Central memory CD4-positive, alpha-beta T cell (primary cell): ENCODE data around the gene PRSS12.

Source experiments
- DNase-seq: peaks from one replicate; pipeline ENCODE4 v3.0.0; 2022

The PRSS12 gene

GRCh38 chr4:118356731-118357130 is 3.9 kb upstream of the PRSS12 start:
- no peak for DNase-seq

GRCh38 chr4:118356111-118356510 is 3.3 kb upstream of the PRSS12 start:
- DNase-seq: no peak

GRCh38 chr4:118354913-118355312 is 2.1 kb upstream of the PRSS12 start:
- DNase-seq: no peak

GRCh38 chr4:118353534-118354030 is 779 bp upstream of the PRSS12 start:
- DNase-seq: no peak

GRCh38 chr4:118351851-118352827 is 664 bp downstream of the PRSS12 start:
- DNase-seq: no peak

- no peak for DNase-seq
These were observed 1.8 kb downstream of the PRSS12 start for GRCh38 chr4:118350961-118351360.

- no peak for DNase-seq
These were observed 3.9 kb downstream of the PRSS12 start for GRCh38 chr4:118348886-118349285.

- no peak for DNase-seq
These were observed 6.3 kb downstream of the PRSS12 start for GRCh38 chr4:118346495-118346894.

- no peak for DNase-seq
These were observed 7.0 kb downstream of the PRSS12 start for GRCh38 chr4:118345813-118346212.

- no peak for DNase-seq
These were observed 8.0 kb downstream of the PRSS12 start for GRCh38 chr4:118344801-118345200.

- DNase-seq: no peak
These were observed 9.3 kb downstream of the PRSS12 start for GRCh38 chr4:118343501-118343900.

GRCh38 chr4:118340109-118340508 is 12.7 kb downstream of the PRSS12 start:
- no peak for DNase-seq

GRCh38 chr4:118338981-118339765 is 13.6 kb downstream of the PRSS12 start:
- no peak for DNase-seq

- DNase-seq: no peak
These were observed 14.3 kb downstream of the PRSS12 start for GRCh38 chr4:118338518-118338917.

GRCh38 chr4:118337954-118338353 is 14.8 kb downstream of the PRSS12 start:
- DNase-seq: no peak

- DNase-seq: no peak
These were observed 17.0 kb downstream of the PRSS12 start for GRCh38 chr4:118335774-118336173.

GRCh38 chr4:118335324-118335723 is 17.5 kb downstream of the PRSS12 start:
- no peak for DNase-seq

- DNase-seq: no peak
These were observed 21.5 kb downstream of the PRSS12 start for GRCh38 chr4:118331352-118331751.

- DNase-seq: no peak
These were observed 23.0 kb downstream of the PRSS12 start for GRCh38 chr4:118329849-118330248.

- no peak for DNase-seq
These were observed 25.1 kb downstream of the PRSS12 start for GRCh38 chr4:118327554-118328241.

GRCh38 chr4:118326585-118326984 is 26.2 kb downstream of the PRSS12 start:
- no peak for DNase-seq

- no peak for DNase-seq
These were observed 27.4 kb downstream of the PRSS12 start for GRCh38 chr4:118325431-118325830.
